ENCODE measurements around the gene RFC3. TPM values are rescaled to one million over a fixed set of nuclear protein-coding genes. Genes with fewer than 3 reads are reported as not detected.
A peak's percentile ranks its signal among the peaks of the same experiment; 100 is the strongest.

The RFC3 gene
- total and polyA plus RNA-seq, 2 of the 13 experiments (the other 11 are each of a cell fraction or from before 2014, with no cell fraction given): 16.0 to 55.7 TPM

DNA sequence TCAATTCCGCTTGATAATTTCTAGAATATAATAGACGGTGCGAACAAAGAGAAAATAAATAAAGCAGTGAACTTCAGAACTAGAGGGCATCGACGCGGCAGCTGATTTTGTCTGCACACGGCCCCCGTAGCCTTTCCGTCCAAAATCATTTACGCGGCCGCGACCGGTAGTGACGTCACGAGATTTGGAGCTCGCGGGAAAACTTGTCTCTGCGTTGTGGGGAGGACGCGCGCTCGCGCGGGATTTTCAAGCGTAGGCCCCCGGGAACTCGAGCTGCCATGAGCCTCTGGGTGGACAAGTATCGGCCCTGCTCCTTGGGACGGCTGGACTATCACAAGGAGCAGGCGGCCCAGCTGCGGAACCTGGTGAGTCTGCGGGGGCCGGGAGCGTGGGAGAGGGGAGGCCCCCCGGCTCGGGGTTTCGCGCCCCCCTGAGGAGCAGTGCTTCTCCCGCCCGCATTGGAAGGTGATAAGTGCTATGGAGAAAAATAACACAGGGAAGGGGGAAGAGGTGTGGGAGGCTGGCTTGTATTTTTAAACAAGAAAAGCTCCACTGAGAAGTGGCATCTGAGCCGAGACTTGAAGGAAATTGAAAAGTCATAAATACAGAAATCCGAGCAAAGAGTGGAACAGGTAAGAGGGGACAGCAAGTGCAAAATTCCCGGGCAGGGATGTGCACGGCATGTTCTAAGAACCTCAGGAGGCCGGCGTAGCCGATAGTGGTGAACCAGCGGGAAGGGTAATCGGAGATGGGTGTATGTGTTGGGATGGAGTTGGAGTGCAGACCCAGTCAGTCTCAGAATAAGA lies at the start of gene RFC3 (continued):
- TF ChIP-seq TBX3 (IDR thresholded peaks at IDR 0.05; ENCODE audit: borderline replicate concordance) (no peak), RERE (CRISPR knock-in tag; IDR thresholded peaks at IDR 0.05; ENCODE audit: low read depth) (no peak), ZNF550 (CRISPR knock-in tag; IDR thresholded peaks at IDR 0.05; ENCODE audit: borderline replicate concordance) (no peak), ZNF672 (CRISPR knock-in tag; IDR thresholded peaks at IDR 0.05) (no peak), TSC22D2 (CRISPR knock-in tag; IDR thresholded peaks at IDR 0.05; ENCODE audit: borderline replicate concordance) (peak; percentile 11; the same call in 1 of the 2 replicates), ZNF232 (CRISPR knock-in tag; IDR thresholded peaks at IDR 0.05; ENCODE audit: borderline replicate concordance) (peak; percentile 20; the same call in 1 of the 2 replicates), ETV5 (CRISPR knock-in tag; IDR thresholded peaks at IDR 0.05; ENCODE audit: borderline replicate concordance) (peak; percentile 68; the same call in 1 of the 2 replicates), ZFY (CRISPR knock-in tag; IDR thresholded peaks at IDR 0.05) (peak; percentile 82), RBAK (CRISPR knock-in tag; IDR thresholded peaks at IDR 0.05) (no peak), NFKB2 (CRISPR knock-in tag; IDR thresholded peaks at IDR 0.05; ENCODE audit: borderline replicate concordance) (peak; percentile 80; the same call in 1 of the 2 replicates), TAF15 (IDR thresholded peaks at IDR 0.05; ENCODE audit: low read depth, low read length, poor library complexity, severe bottlenecking) (no peak), MYNN (CRISPR knock-in tag; IDR thresholded peaks at IDR 0.05; ENCODE audit: low read depth) (no peak), ZFP62 (CRISPR knock-in tag; IDR thresholded peaks at IDR 0.05) (no peak; the same call in 1 of the 2 replicates), SMAD1 (CRISPR knock-in tag; IDR thresholded peaks at IDR 0.05; ENCODE audit: borderline replicate concordance, low read depth) (no peak), ZNF205 (CRISPR knock-in tag; IDR thresholded peaks at IDR 0.05) (no peak), NFRKB (IDR thresholded peaks at IDR 0.05) (no peak)
- TF ChIP-seq, protein P1, sequence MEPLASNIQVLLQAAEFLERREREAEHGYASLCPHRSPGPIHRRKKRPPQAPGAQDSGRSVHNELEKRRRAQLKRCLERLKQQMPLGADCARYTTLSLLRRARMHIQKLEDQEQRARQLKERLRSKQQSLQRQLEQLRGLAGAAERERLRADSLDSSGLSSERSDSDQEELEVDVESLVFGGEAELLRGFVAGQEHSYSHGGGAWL (CRISPR knock-in tag; IDR thresholded peaks at IDR 0.05): no peak; the same call in 1 of the 2 replicates
- TF ChIP-seq, protein P2, sequence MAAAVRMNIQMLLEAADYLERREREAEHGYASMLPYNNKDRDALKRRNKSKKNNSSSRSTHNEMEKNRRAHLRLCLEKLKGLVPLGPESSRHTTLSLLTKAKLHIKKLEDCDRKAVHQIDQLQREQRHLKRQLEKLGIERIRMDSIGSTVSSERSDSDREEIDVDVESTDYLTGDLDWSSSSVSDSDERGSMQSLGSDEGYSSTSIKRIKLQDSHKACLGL (CRISPR knock-in tag; IDR thresholded peaks at IDR 0.05): peak; percentile 95
